GM12878 (cell line): ENCODE results near the gene CNTNAP2. TPM values are rescaled to one million over a fixed set of nuclear protein-coding genes. Genes with fewer than 3 reads are reported as not detected.

Source experiments
- BRCA1 ChIP-seq: IDR thresholded peaks from 2 replicates; pipeline ENCODE4 v1.6.1; 2011; ENCODE audit warnings: low read depth, low read length, improper control_type of control experiment
- DPF2 ChIP-seq: fragments of 450-650 bp; IDR thresholded peaks from 2 replicates; pipeline ENCODE4 v1.6.1; 2017; ENCODE audit warnings: mild to moderate bottlenecking
- HCFC1 ChIP-seq: fragments of 150-350 bp; IDR thresholded peaks from 2 replicates; pipeline ENCODE4 v1.6.1; 2014; ENCODE audit warnings: low read length
- NR2C1 ChIP-seq: fragments of 450-650 bp; IDR thresholded peaks from 2 replicates; pipeline ENCODE4 v1.6.1; 2017; ENCODE audit warnings: antibody characterized with exemption, mild to moderate bottlenecking, moderate library complexity
- PAX8 ChIP-seq: fragments of 450-650 bp; IDR thresholded peaks from 2 replicates; pipeline ENCODE4 v1.6.1; 2017; ENCODE audit warnings: mild to moderate bottlenecking, moderate library complexity
- RCOR1 ChIP-seq: conservative IDR thresholded peaks from 2 replicates; pipeline ENCODE4 v1.6.1; 2012; ENCODE audit warnings: low read depth, low read length, improper control_type of control experiment
- SMC3 ChIP-seq: IDR thresholded peaks from 2 replicates; pipeline ENCODE4 v1.6.1; 2011; ENCODE audit warnings: low read length, improper control_type of control experiment, borderline replicate concordance
- SUPT20H ChIP-seq: IDR thresholded peaks from 2 replicates; pipeline ENCODE4 v1.6.1; 2011; ENCODE audit warnings: low read depth, mild to moderate bottlenecking, low read length, moderate library complexity, borderline replicate concordance; ENCODE audit not compliant: control insufficient read depth
- SUZ12 ChIP-seq: fragments of 200-600 bp; sonication (generic); IDR thresholded peaks from one replicate; pipeline ENCODE4 v1.6.1; 2018; ENCODE audit warnings: antibody characterized with exemption, mild to moderate bottlenecking; ENCODE audit not compliant: unreplicated experiment
- ZNF24 ChIP-seq: fragments of 450-650 bp; IDR thresholded peaks from 2 replicates; pipeline ENCODE4 v1.6.1; 2017; ENCODE audit warnings: antibody characterized with exemption, mild to moderate bottlenecking
- polyA plus RNA-seq, 11 experiments: library from polyadenylated mRNA; depleted of rRNA in 4 of 11; unstranded in 6 of 11; stranded (reverse) in 5 of 11; fragments of >200 nt; fragmentation: Nextera tagmentation in 4 of 11; fragmentation: Illumina TruSeq in 1 of 11; extraction: Ambion mirVana in 4 of 11; extraction: Trizol in 1 of 11; gene quantifications; 1 replicate in 1 of 11; 2 replicates in 10 of 11; pipeline versions ENCODE4 v1.2.1 to v1.2.3, GENCODE V29; 2011 to 2016; ENCODE audit warnings: inconsistent platforms in 2 of 11, missing spikeins in 2 of 11, low read depth in 1 of 11
- total RNA-seq, 4 experiments: library from RNA; depleted of rRNA in 3 of 4; stranded (reverse); fragments of >200 nt in 3 of 4; fragmentation: Illumina TruSeq in 1 of 4; extraction: Trizol in 1 of 4; gene quantifications; 2 replicates each; pipeline versions ENCODE4 v1.2.1 to v1.2.3, GENCODE V29; 2013 to 2021
- TF ChIP-seq, protein P1 (sequence below): fragments of 450-650 bp; IDR thresholded peaks from 2 replicates; pipeline ENCODE4 v1.6.1; 2017; ENCODE audit warnings: mild to moderate bottlenecking, moderate library complexity
- TF ChIP-seq, protein P2 (sequence below): fragments of 450-650 bp; IDR thresholded peaks from 2 replicates; pipeline ENCODE4 v1.6.1; 2017; ENCODE audit warnings: mild to moderate bottlenecking, moderate library complexity

CNTNAP2 gene
- total and polyA plus RNA-seq, 10 of the 15 experiments (the other 5 are each of a cell fraction or from before 2014, with no cell fraction given), result 0.03 to 0.08 (median 0.03) TPM; not detected in 7

- TF ChIP-seq, protein P1, sequence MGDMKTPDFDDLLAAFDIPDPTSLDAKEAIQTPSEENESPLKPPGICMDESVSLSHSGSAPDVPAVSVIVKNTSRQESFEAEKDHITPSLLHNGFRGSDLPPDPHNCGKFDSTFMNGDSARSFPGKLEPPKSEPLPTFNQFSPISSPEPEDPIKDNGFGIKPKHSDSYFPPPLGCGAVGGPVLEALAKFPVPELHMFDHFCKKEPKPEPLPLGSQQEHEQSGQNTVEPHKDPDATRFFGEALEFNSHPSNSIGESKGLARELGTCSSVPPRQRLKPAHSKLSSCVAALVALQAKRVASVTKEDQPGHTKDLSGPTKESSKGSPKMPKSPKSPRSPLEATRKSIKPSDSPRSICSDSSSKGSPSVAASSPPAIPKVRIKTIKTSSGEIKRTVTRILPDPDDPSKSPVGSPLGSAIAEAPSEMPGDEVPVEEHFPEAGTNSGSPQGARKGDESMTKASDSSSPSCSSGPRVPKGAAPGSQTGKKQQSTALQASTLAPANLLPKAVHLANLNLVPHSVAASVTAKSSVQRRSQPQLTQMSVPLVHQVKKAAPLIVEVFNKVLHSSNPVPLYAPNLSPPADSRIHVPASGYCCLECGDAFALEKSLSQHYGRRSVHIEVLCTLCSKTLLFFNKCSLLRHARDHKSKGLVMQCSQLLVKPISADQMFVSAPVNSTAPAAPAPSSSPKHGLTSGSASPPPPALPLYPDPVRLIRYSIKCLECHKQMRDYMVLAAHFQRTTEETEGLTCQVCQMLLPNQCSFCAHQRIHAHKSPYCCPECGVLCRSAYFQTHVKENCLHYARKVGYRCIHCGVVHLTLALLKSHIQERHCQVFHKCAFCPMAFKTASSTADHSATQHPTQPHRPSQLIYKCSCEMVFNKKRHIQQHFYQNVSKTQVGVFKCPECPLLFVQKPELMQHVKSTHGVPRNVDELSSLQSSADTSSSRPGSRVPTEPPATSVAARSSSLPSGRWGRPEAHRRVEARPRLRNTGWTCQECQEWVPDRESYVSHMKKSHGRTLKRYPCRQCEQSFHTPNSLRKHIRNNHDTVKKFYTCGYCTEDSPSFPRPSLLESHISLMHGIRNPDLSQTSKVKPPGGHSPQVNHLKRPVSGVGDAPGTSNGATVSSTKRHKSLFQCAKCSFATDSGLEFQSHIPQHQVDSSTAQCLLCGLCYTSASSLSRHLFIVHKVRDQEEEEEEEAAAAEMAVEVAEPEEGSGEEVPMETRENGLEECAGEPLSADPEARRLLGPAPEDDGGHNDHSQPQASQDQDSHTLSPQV, result no peak
- no peak for TF ChIP-seq SMC3
- no peak for TF ChIP-seq RCOR1
- TF ChIP-seq SUZ12, result no peak
- TF ChIP-seq SUPT20H, result no peak
- no peak for TF ChIP-seq PAX8
- TF ChIP-seq DPF2, result no peak
- TF ChIP-seq HCFC1, result no peak
- no peak for TF ChIP-seq BRCA1
- no peak for TF ChIP-seq ZNF24
- TF ChIP-seq, protein P2, sequence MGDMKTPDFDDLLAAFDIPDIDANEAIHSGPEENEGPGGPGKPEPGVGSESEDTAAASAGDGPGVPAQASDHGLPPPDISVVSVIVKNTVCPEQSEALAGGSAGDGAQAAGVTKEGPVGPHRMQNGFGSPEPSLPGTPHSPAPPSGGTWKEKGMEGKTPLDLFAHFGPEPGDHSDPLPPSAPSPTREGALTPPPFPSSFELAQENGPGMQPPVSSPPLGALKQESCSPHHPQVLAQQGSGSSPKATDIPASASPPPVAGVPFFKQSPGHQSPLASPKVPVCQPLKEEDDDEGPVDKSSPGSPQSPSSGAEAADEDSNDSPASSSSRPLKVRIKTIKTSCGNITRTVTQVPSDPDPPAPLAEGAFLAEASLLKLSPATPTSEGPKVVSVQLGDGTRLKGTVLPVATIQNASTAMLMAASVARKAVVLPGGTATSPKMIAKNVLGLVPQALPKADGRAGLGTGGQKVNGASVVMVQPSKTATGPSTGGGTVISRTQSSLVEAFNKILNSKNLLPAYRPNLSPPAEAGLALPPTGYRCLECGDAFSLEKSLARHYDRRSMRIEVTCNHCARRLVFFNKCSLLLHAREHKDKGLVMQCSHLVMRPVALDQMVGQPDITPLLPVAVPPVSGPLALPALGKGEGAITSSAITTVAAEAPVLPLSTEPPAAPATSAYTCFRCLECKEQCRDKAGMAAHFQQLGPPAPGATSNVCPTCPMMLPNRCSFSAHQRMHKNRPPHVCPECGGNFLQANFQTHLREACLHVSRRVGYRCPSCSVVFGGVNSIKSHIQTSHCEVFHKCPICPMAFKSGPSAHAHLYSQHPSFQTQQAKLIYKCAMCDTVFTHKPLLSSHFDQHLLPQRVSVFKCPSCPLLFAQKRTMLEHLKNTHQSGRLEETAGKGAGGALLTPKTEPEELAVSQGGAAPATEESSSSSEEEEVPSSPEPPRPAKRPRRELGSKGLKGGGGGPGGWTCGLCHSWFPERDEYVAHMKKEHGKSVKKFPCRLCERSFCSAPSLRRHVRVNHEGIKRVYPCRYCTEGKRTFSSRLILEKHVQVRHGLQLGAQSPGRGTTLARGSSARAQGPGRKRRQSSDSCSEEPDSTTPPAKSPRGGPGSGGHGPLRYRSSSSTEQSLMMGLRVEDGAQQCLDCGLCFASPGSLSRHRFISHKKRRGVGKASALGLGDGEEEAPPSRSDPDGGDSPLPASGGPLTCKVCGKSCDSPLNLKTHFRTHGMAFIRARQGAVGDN, result no peak
- no peak for TF ChIP-seq NR2C1
- TF ChIP-seq, all 136 proteins: peak for 0
Observed at GRCh38 chr7:148149730-148150129, 2033.1 kb downstream of the CNTNAP2 start (continued).
